ENCODE data around the gene ZNF740. TPM values are rescaled to one million over a fixed set of nuclear protein-coding genes. Genes with fewer than 3 reads are reported as not detected.

The ZNF740 gene
- total and polyA plus RNA-seq, 10 of the 15 experiments (the other 5 are each of a cell fraction or from before 2014, with no cell fraction given): 1.4 to 33.6 (median 11.3) TPM

GRCh38 chr12:53169644-53170043, 10.9 kb upstream of the ZNF740 start:
- 86% methylated on average over 7 of the region's 7 CpGs for WGBS (ENCODE audit: insufficient coverage, insufficient replicate concordance, low lambda C conversion rate, missing lambda C conversion rate)
- no peak for ATAC-seq
- no peak for TF ChIP-seq BHLHE40 (IDR thresholded peaks at IDR 0.05; ENCODE audit: borderline replicate concordance in 1 of 2, low read depth in 2 of 2, low read length in 1 of 2)
- no peak for TF ChIP-seq MEF2B (IDR thresholded peaks at IDR 0.05; ENCODE audit: partially characterized antibody, poor library complexity, severe bottlenecking)
- TF ChIP-seq NR2F1 (conservative IDR thresholded peaks at IDR 0.05): no peak
- no peak for TF ChIP-seq CHD2 (IDR thresholded peaks at IDR 0.05; ENCODE audit: borderline replicate concordance, low read depth, low read length)
- no peak for TF ChIP-seq IRF5 (IDR thresholded peaks at IDR 0.05; ENCODE audit: borderline replicate concordance)
- TF ChIP-seq CEBPB (IDR thresholded peaks at IDR 0.05; ENCODE audit: borderline replicate concordance in 1 of 2, low read depth in 2 of 2, low read length in 2 of 2): no peak
- no peak for TF ChIP-seq ZNF592 (IDR thresholded peaks at IDR 0.05)
- no peak for TF ChIP-seq MTA3 (IDR thresholded peaks at IDR 0.05; ENCODE audit: borderline replicate concordance, low read length)
- no peak for TF ChIP-seq USF2 (IDR thresholded peaks at IDR 0.05; ENCODE audit: borderline replicate concordance, low read depth, low read length)
- no peak for TF ChIP-seq HCFC1 (IDR thresholded peaks at IDR 0.05; ENCODE audit: low read length)
- TF ChIP-seq SMC3 (IDR thresholded peaks at IDR 0.05; ENCODE audit: borderline replicate concordance, low read length): no peak
- no peak for TF ChIP-seq ZZZ3 (IDR thresholded peaks at IDR 0.05; ENCODE audit: control insufficient read depth, insufficient read length, low read depth)
- no peak for TF ChIP-seq ZNF384 (IDR thresholded peaks at IDR 0.05; ENCODE audit: borderline replicate concordance, low read depth, low read length)
- no peak for TF ChIP-seq ZNF207 (IDR thresholded peaks at IDR 0.05; ENCODE audit: borderline replicate concordance)
- TF ChIP-seq MEF2A (IDR thresholded peaks at IDR 0.05; ENCODE audit: insufficient read depth, low read depth, low read length): no peak
- in situ Hi-C loops (cut with MboI): no loop called here
- Histone ChIP-seq H3K4me3 (no peak overlapping the region), H3K4me1 (ENCODE audit: control insufficient read depth, insufficient read depth, low read length) (no peaks in the 10 kb centered on the region), H3K4me2 (ENCODE audit: control insufficient read depth, insufficient read depth) (no peak overlapping the region), H2AFZ (ENCODE audit: control insufficient read depth, low read depth, low read length) (no peak overlapping the region), H3K9me3 (replicated peaks; ENCODE audit: control insufficient read depth, insufficient read depth, low read length) (no peaks in the 10 kb centered on the region), H3K27ac (ENCODE audit: control insufficient read depth, insufficient read depth) (no peak overlapping the region), H3K79me2 (ENCODE audit: control insufficient read depth, insufficient read depth, low read length) (no peaks in the 10 kb centered on the region), H3K27me3 (replicated peaks in 1 of 2; ENCODE audit: control insufficient read depth in 2 of 2, insufficient read depth in 2 of 2, low read length in 1 of 2) (no peaks in the 10 kb centered on the region), H3K36me3 (ENCODE audit: control insufficient read depth in 2 of 2, insufficient read depth in 2 of 2, low read length in 1 of 2) (peaks cover 0 to 1% of the 10 kb centered on the region in 2 experiments; a peak in 1 of 4 replicates), H4K20me1 (ENCODE audit: control insufficient read depth, insufficient read depth) (no peaks in the 10 kb centered on the region), H3K9ac (ENCODE audit: control insufficient read depth, insufficient read depth, low read length) (no peak overlapping the region)
- FAIRE-seq: no peak
- SMC1A ChIA-PET (ENCODE audit: uncharacterized antibody, unreplicated experiment): no interaction called here
- CTCF ChIA-PET: interaction anchor here (8.0 kb wide), 1 partner anchor 10 kb away, joined by 66 read pairs; no protein-coding TSS in a partner anchor
- intact Hi-C loops (cut with micrococcal nuclease; ENCODE audit: unreplicated experiment): no loop called here
- POLR2A ChIA-PET: no interaction called here
- RAD21 ChIA-PET (ENCODE audit: unreplicated experiment): no interaction called here
- no peak for DNase-seq (ENCODE audit: low read depth, low spot score)
- BruUV-seq (replicated peaks): no TSS peak

Measured in GM12878 (cell line).